Measurements from ENCODE around the gene SLTM. TPM values are rescaled to one million over a fixed set of nuclear protein-coding genes. Genes with fewer than 3 reads are reported as not detected.

The SLTM gene
- total RNA-seq, 6 donors from 2014 or later, result 77.2 to 261 (median 100) TPM

GRCh38 chr15:58931987-58932588 lies 1.4 kb downstream of the SLTM start:
- H3K4me3 ChIP-seq, result peak overlapping the region; percentile 59 to 81 (median 68)
- H3K27me3 ChIP-seq, result no peaks in the 10 kb centered on the region
- no peak for ATAC-seq (ENCODE audit: low FRiP score in 2 of 2)
- peak in 1 of 2 donors; percentile 49 for DNase-seq
- H3K27ac ChIP-seq, result peak overlapping the region; percentile 92 to 100 (median 98)
- peaks cover 20 to 28% (median 25%) of the 10 kb centered on the region in 4 donors for H3K4me1 ChIP-seq
- H3K36me3 ChIP-seq, result peaks cover 12 to 29% (median 14%) of the 10 kb centered on the region in 4 donors
- 1% methylated on average over 6 of the region's 6 CpGs for WGBS, 2 donors
- TF ChIP-seq CTCF (IDR thresholded peaks at IDR 0.05), result no peak
- peak in 1 of 4 donors; percentile 22 for TF ChIP-seq POLR2A (IDR thresholded peaks at IDR 0.05)
- no peaks in the 10 kb centered on the region for H3K9me3 ChIP-seq

DNA sequence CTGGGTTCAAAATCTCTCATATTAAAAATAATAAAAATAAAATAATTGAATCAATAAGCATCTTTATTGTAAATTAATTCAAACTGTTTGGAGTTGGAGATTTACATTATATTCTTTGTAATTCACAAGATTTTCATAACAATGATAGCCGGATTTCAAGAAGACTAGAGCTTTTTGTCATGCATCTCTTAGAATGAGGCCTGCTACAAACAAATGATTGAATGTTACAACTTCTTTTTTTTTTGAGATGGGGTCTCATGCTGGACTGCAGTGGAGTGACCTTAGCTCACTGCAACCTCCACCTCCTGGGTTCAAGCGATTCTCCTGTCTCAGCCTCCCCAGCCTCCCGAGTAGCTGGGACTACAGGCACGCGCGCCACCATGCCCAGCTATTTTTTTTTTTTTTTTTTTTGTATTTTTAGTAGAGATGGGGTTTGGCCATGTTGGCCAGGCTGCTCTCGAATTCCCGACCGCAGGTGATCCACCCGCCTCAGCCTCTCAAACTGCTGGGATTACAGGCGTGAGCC lies 3.5 kb downstream of the SLTM start:
- peaks cover 12 to 41% (median 24%) of the 10 kb centered on the region in 4 donors for H3K36me3 ChIP-seq
- H3K9me3 ChIP-seq, result no peaks in the 10 kb centered on the region
- WGBS, 2 donors, result 93 to 97% methylated on average over 11 of the region's 11 CpGs
- H3K27ac ChIP-seq, result no peak overlapping the region
- ATAC-seq (ENCODE audit: low FRiP score in 2 of 2) (no peak), DNase-seq (no peak)
- H3K4me3 ChIP-seq, result no peak overlapping the region
- H3K4me1 ChIP-seq, result peaks cover 25 to 35% (median 27%) of the 10 kb centered on the region in 4 donors
- no peaks in the 10 kb centered on the region for H3K27me3 ChIP-seq
- TF ChIP-seq CTCF (IDR thresholded peaks at IDR 0.05) (no peak), POLR2A (IDR thresholded peaks at IDR 0.05) (no peak), EP300 (IDR thresholded peaks at IDR 0.05) (no peak), POLR2AphosphoS5 (IDR thresholded peaks at IDR 0.05) (no peak)

- Histone ChIP-seq H3K27me3 (no peaks in the 10 kb centered on the region), H3K9me3 (no peaks in the 10 kb centered on the region), H3K27ac (no peak overlapping the region), H3K36me3 (peaks cover 12 to 46% (median 24%) of the 10 kb centered on the region in 4 donors), H3K4me3 (no peak overlapping the region), H3K4me1 (peaks cover 24 to 36% (median 28%) of the 10 kb centered on the region in 4 donors)
- WGBS, 2 donors, result 95 to 100% methylated on average over 5 of the region's 5 CpGs
- TF ChIP-seq EP300 (IDR thresholded peaks at IDR 0.05) (no peak), POLR2A (IDR thresholded peaks at IDR 0.05) (no peak), POLR2AphosphoS5 (IDR thresholded peaks at IDR 0.05) (no peak), CTCF (IDR thresholded peaks at IDR 0.05) (no peak)
- ATAC-seq (ENCODE audit: low FRiP score in 2 of 2) (no peak), DNase-seq (no peak)
Measured at GRCh38 chr15:58926823-58927222, 6.7 kb downstream of the SLTM start.

- Histone ChIP-seq H3K4me1 (peaks cover 9 to 19% (median 13%) of the 10 kb centered on the region in 4 donors), H3K27ac (peak overlapping the region in 2 of 4 donors; percentile 22 to 50), H3K4me3 (no peak overlapping the region), H3K27me3 (no peaks in the 10 kb centered on the region), H3K9me3 (no peaks in the 10 kb centered on the region), H3K36me3 (peaks cover 12 to 58% (median 24%) of the 10 kb centered on the region in 4 donors)
- ATAC-seq (ENCODE audit: low FRiP score in 2 of 2), result peak in 1 of 2 donors; percentile 63
- TF ChIP-seq POLR2AphosphoS5 (IDR thresholded peaks at IDR 0.05), result no peak
- no peak for TF ChIP-seq CTCF (IDR thresholded peaks at IDR 0.05)
- no peak for TF ChIP-seq EP300 (IDR thresholded peaks at IDR 0.05)
- no peak for TF ChIP-seq POLR2A (IDR thresholded peaks at IDR 0.05)
- no peak for DNase-seq
- 52 to 71% methylated on average over 2 of the region's 2 CpGs for WGBS, 2 donors
Measured at GRCh38 chr15:58924327-58924726, 9.2 kb downstream of the SLTM start.

Data from upper lobe of left lung (tissue), 6 donors.